WTC11 (cell line): ENCODE data around the gene RAC2. TPM values are rescaled to one million over a fixed set of nuclear protein-coding genes. Genes with fewer than 3 reads are reported as not detected.

Experiments used
- ATAC-seq: fragments of 200-7000 bp; cut with Tn5 transposase; 2 replicates; pipeline ENCODE4 v1.10.0; 2021; ENCODE audit warnings: mild to moderate bottlenecking, moderate library complexity
- CTCF ChIA-PET: fragments of 300-600 bp; sonication (Branson Sonifier 250); formaldehyde crosslinking; loops from one replicate; lab custom pipeline; 2021; ENCODE audit warnings: antibody characterized with exemption; lab: Charles Lee
- POLR2A ChIA-PET: fragments of 350-600 bp; sonication (Branson Sonifier 250); formaldehyde crosslinking; loops from one replicate; lab custom pipeline; 2021; ENCODE audit warnings: antibody characterized with exemption; lab: Charles Lee
- DNase-seq: peaks from one replicate; pipeline ENCODE4 v3.0.0; 2021; ENCODE audit warnings: low spot score
- H3K27ac Mint-ChIP-seq: 2 replicates; pipeline ENCODE4 v1.8.0; 2021; ENCODE audit warnings: mixed read lengths
- H3K27me3 Mint-ChIP-seq: 2 replicates; pipeline ENCODE4 v1.8.0; 2021; ENCODE audit warnings: low read depth, mild to moderate bottlenecking, moderate library complexity, mixed read lengths
- H3K36me3 Mint-ChIP-seq: 2 replicates; pipeline ENCODE4 v1.8.0; 2021; ENCODE audit warnings: mixed read lengths
- H3K4me1 Mint-ChIP-seq: 2 replicates; pipeline ENCODE4 v1.8.0; 2022; ENCODE audit warnings: mixed read lengths
- H3K4me3 Mint-ChIP-seq: 2 replicates; pipeline ENCODE4 v1.8.0; 2021; ENCODE audit warnings: mild to moderate bottlenecking, moderate library complexity, mixed read lengths
- H3K9me3 Mint-ChIP-seq: 2 replicates; pipeline ENCODE4 v1.8.0; 2021; ENCODE audit warnings: mixed read lengths
- ATF2 ChIP-seq: sonication (generic); formaldehyde crosslinking; IDR thresholded peaks from 2 replicates; pipeline ENCODE4 v1.8.1; 2022; ENCODE audit warnings: low read depth, missing genetic modification reagents, borderline replicate concordance
- CDX4 ChIP-seq: fragments of 250-450 bp; sonication (Bioruptor Pico); IDR thresholded peaks from 2 replicates; pipeline ENCODE4 v1.9.0; 2021; ENCODE audit warnings: moderate library complexity, mild to moderate bottlenecking, inconsistent platforms, borderline replicate concordance
- E2F4 ChIP-seq: sonication (generic); formaldehyde crosslinking; IDR thresholded peaks from 2 replicates; pipeline ENCODE4 v1.8.1; 2022; ENCODE audit warnings: low read depth, mild to moderate bottlenecking, moderate library complexity, missing genetic modification reagents, borderline replicate concordance
- E2F5 ChIP-seq: sonication (generic); formaldehyde crosslinking; IDR thresholded peaks from 2 replicates; pipeline ENCODE4 v1.8.1; 2022; ENCODE audit warnings: mild to moderate bottlenecking, moderate library complexity, missing genetic modification reagents
- EMX1 ChIP-seq: fragments of 250-450 bp; sonication (Bioruptor Pico); IDR thresholded peaks from 2 replicates; pipeline ENCODE4 v1.8.0; 2021; ENCODE audit warnings: mild to moderate bottlenecking
- FOXP1 ChIP-seq: sonication (generic); formaldehyde crosslinking; IDR thresholded peaks from 2 replicates; pipeline ENCODE4 v1.8.0; 2022; ENCODE audit warnings: missing genetic modification reagents, mild to moderate bottlenecking, moderate library complexity, borderline replicate concordance
- FOXP4 ChIP-seq: sonication (generic); formaldehyde crosslinking; IDR thresholded peaks from 2 replicates; pipeline ENCODE4 v1.8.0; 2022; ENCODE audit warnings: mild to moderate bottlenecking, missing genetic modification reagents
- GABPB1 ChIP-seq: sonication (generic); formaldehyde crosslinking; IDR thresholded peaks from 2 replicates; pipeline ENCODE4 v1.8.1; 2023; ENCODE audit warnings: mild to moderate bottlenecking, missing genetic modification reagents
- IRF1 ChIP-seq: sonication (generic); formaldehyde crosslinking; IDR thresholded peaks from 2 replicates; pipeline ENCODE4 v1.8.0; 2023; ENCODE audit warnings: missing genetic modification reagents
- MXD4 ChIP-seq: fragments of 250-450 bp; sonication (Bioruptor Pico); IDR thresholded peaks from 2 replicates; pipeline ENCODE4 v1.8.0; 2021; ENCODE audit warnings: mild to moderate bottlenecking, moderate library complexity, borderline replicate concordance
- MYBL2 ChIP-seq: sonication (generic); formaldehyde crosslinking; IDR thresholded peaks from 2 replicates; pipeline ENCODE4 v1.8.1; 2023; ENCODE audit warnings: mild to moderate bottlenecking, moderate library complexity, missing genetic modification reagents
- PRRX2 ChIP-seq: fragments of 250-450 bp; sonication (Bioruptor Pico); IDR thresholded peaks from 2 replicates; pipeline ENCODE4 v1.8.0; 2021; ENCODE audit warnings: mild to moderate bottlenecking
- TEAD1 ChIP-seq: sonication (generic); formaldehyde crosslinking; IDR thresholded peaks from 2 replicates; pipeline ENCODE4 v1.8.0; 2022; ENCODE audit warnings: mild to moderate bottlenecking, missing genetic modification reagents
- ZNF138 ChIP-seq: sonication (generic); formaldehyde crosslinking; conservative IDR thresholded peaks from 2 replicates; pipeline ENCODE4 v1.8.1; 2022; ENCODE audit warnings: mild to moderate bottlenecking, moderate library complexity, missing genetic modification reagents
- ZNF232 ChIP-seq: sonication (generic); formaldehyde crosslinking; IDR thresholded peaks from 2 replicates; pipeline ENCODE4 v1.8.0; 2022; ENCODE audit warnings: mild to moderate bottlenecking, missing genetic modification reagents
- ZNF317 ChIP-seq: sonication (generic); formaldehyde crosslinking; IDR thresholded peaks from 2 replicates; pipeline ENCODE4 v1.8.1; 2023; ENCODE audit warnings: low read depth, mild to moderate bottlenecking, moderate library complexity, missing genetic modification reagents, borderline replicate concordance
- ZNF671 ChIP-seq: fragments of 250-450 bp; sonication (Bioruptor Pico); IDR thresholded peaks from 2 replicates; pipeline ENCODE4 v1.8.0; 2021; ENCODE audit warnings: mild to moderate bottlenecking
- total RNA-seq: library from RNA; stranded (reverse); gene quantifications from 3 replicates; pipeline ENCODE4 v1.2.3, GENCODE V29; 2021
- TF ChIP-seq, protein P1 (sequence below): sonication (generic); formaldehyde crosslinking; IDR thresholded peaks from 2 replicates; pipeline ENCODE4 v1.8.0; 2023; ENCODE audit warnings: missing genetic modification reagents, mild to moderate bottlenecking, borderline replicate concordance
- TF ChIP-seq, protein P2 (sequence below): sonication (generic); formaldehyde crosslinking; IDR thresholded peaks from 2 replicates; pipeline ENCODE4 v1.8.1; 2023; ENCODE audit warnings: mild to moderate bottlenecking, moderate library complexity, missing genetic modification reagents
- TF ChIP-seq, protein P3 (sequence below): sonication (generic); formaldehyde crosslinking; IDR thresholded peaks from 2 replicates; pipeline ENCODE4 v1.8.1; 2022; ENCODE audit warnings: mild to moderate bottlenecking, missing genetic modification reagents, moderate library complexity, borderline replicate concordance

The RAC2 gene
- total RNA-seq, 1 experiment from 2014 or later: 3.6 TPM

- TF ChIP-seq, protein P1, sequence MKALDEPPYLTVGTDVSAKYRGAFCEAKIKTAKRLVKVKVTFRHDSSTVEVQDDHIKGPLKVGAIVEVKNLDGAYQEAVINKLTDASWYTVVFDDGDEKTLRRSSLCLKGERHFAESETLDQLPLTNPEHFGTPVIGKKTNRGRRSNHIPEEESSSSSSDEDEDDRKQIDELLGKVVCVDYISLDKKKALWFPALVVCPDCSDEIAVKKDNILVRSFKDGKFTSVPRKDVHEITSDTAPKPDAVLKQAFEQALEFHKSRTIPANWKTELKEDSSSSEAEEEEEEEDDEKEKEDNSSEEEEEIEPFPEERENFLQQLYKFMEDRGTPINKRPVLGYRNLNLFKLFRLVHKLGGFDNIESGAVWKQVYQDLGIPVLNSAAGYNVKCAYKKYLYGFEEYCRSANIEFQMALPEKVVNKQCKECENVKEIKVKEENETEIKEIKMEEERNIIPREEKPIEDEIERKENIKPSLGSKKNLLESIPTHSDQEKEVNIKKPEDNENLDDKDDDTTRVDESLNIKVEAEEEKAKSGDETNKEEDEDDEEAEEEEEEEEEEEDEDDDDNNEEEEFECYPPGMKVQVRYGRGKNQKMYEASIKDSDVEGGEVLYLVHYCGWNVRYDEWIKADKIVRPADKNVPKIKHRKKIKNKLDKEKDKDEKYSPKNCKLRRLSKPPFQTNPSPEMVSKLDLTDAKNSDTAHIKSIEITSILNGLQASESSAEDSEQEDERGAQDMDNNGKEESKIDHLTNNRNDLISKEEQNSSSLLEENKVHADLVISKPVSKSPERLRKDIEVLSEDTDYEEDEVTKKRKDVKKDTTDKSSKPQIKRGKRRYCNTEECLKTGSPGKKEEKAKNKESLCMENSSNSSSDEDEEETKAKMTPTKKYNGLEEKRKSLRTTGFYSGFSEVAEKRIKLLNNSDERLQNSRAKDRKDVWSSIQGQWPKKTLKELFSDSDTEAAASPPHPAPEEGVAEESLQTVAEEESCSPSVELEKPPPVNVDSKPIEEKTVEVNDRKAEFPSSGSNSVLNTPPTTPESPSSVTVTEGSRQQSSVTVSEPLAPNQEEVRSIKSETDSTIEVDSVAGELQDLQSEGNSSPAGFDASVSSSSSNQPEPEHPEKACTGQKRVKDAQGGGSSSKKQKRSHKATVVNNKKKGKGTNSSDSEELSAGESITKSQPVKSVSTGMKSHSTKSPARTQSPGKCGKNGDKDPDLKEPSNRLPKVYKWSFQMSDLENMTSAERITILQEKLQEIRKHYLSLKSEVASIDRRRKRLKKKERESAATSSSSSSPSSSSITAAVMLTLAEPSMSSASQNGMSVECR (CRISPR knock-in tag): no peak
- TF ChIP-seq ZNF317 (CRISPR knock-in tag) (no peak), PRRX2 (CRISPR knock-in tag) (no peak)
Measured at GRCh38 chr22:37182101-37182948, 61.7 kb downstream of the RAC2 start (continued).

GRCh38 chr22:37181681-37182080, 62.4 kb downstream of the RAC2 start:
- H3K27me3 Mint-ChIP-seq: no peaks in the 10 kb centered on the region; the same call in 1 of the 2 replicates
- H3K9me3 Mint-ChIP-seq: no peaks in the 10 kb centered on the region
- ChIA-PET POLR2A (no interaction called here), CTCF (no interaction called here)
- H3K4me1 Mint-ChIP-seq: peaks cover 19% of the 10 kb centered on the region
- no peak overlapping the region for H3K27ac Mint-ChIP-seq
- ATAC-seq (no peak), DNase-seq (no peak)
- H3K36me3 Mint-ChIP-seq: no peaks in the 10 kb centered on the region
- no peak overlapping the region for H3K4me3 Mint-ChIP-seq
- TF ChIP-seq, protein P2, sequence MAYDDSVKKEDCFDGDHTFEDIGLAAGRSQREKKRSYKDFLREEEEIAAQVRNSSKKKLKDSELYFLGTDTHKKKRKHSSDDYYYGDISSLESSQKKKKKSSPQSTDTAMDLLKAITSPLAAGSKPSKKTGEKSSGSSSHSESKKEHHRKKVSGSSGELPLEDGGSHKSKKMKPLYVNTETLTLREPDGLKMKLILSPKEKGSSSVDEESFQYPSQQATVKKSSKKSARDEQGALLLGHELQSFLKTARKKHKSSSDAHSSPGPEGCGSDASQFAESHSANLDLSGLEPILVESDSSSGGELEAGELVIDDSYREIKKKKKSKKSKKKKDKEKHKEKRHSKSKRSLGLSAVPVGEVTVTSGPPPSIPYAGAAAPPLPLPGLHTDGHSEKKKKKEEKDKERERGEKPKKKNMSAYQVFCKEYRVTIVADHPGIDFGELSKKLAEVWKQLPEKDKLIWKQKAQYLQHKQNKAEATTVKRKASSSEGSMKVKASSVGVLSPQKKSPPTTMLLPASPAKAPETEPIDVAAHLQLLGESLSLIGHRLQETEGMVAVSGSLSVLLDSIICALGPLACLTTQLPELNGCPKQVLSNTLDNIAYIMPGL: no peak
- TF ChIP-seq ZNF671 (CRISPR knock-in tag) (no peak), MYBL2 (CRISPR knock-in tag) (no peak), FOXP1 (no peak), E2F5 (CRISPR knock-in tag) (no peak), GABPB1 (CRISPR knock-in tag) (no peak), ATF2 (CRISPR knock-in tag) (no peak), IRF1 (no peak), TEAD1 (no peak), EMX1 (CRISPR knock-in tag) (no peak), ZNF138 (CRISPR knock-in tag) (no peak), MXD4 (CRISPR knock-in tag) (no peak), FOXP4 (CRISPR knock-in tag) (no peak), E2F4 (CRISPR knock-in tag) (no peak), CDX4 (no peak), ZNF232 (no peak)
- TF ChIP-seq, protein P3, sequence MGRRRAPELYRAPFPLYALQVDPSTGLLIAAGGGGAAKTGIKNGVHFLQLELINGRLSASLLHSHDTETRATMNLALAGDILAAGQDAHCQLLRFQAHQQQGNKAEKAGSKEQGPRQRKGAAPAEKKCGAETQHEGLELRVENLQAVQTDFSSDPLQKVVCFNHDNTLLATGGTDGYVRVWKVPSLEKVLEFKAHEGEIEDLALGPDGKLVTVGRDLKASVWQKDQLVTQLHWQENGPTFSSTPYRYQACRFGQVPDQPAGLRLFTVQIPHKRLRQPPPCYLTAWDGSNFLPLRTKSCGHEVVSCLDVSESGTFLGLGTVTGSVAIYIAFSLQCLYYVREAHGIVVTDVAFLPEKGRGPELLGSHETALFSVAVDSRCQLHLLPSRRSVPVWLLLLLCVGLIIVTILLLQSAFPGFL (CRISPR knock-in tag): no peak
